Measurements from ENCODE around the gene SFXN4. TPM values are rescaled to one million over a fixed set of nuclear protein-coding genes. Genes with fewer than 3 reads are reported as not detected.

The SFXN4 gene
- total RNA-seq, 1 donor from 2014 or later = 16.7 TPM

GRCh38 chr10:119103903-119104653, 61.4 kb downstream of the SFXN4 start, which contains the start of gene DENND10:
DENND10 (plus strand) TSS chr10:119104113; CDS start chr10:119104143, 30 bp downstream.
- Mint-ChIP-seq H3K9me3 (ENCODE audit: unreplicated experiment) (no peaks in the 10 kb centered on the region), H3K27ac (ENCODE audit: unreplicated experiment) (no peak within 1 kb of the TSS), H3K27me3 (ENCODE audit: low read depth, unreplicated experiment) (peaks cover 2% of the 10 kb centered on the region), H3K36me3 (ENCODE audit: low read depth, unreplicated experiment) (peaks cover 4% of the 10 kb centered on the region), H3K4me3 (ENCODE audit: unreplicated experiment) (peak within 1 kb of the TSS; percentile 87), H3K4me1 (ENCODE audit: low read depth, unreplicated experiment) (peaks cover 4% of the 10 kb centered on the region)
- Histone ChIP-seq H3K27me3 (ENCODE audit: insufficient read depth, low read length) (no peaks in the 10 kb centered on the region), H2AFZ (ENCODE audit: low read depth, low read length) (peak within 1 kb of the TSS; percentile 88), H3K4me1 (ENCODE audit: insufficient read depth, low read length) (peaks cover 7% of the 10 kb centered on the region), H3K4me2 (ENCODE audit: low read length) (peak within 1 kb of the TSS; percentile 92), H4K20me1 (ENCODE audit: insufficient read depth, low read length) (peaks cover 22% of the 10 kb centered on the region), H3K79me2 (ENCODE audit: insufficient read depth, low read length) (peaks cover 20% of the 10 kb centered on the region), H3K9ac (ENCODE audit: low read length) (peak within 1 kb of the TSS; percentile 87), H3K9me3 (ENCODE audit: insufficient read depth, low read depth, low read length) (no peaks in the 10 kb centered on the region), H3K4me3 (ENCODE audit: insufficient read depth, low read depth, low read length) (peak within 1 kb of the TSS; percentile 82), H3K27ac (ENCODE audit: low read depth, low read length) (peak within 1 kb of the TSS; percentile 40), H3K36me3 (ENCODE audit: insufficient read depth, low read length) (peaks cover 2% of the 10 kb centered on the region)
- DNase-seq (ENCODE audit: low read depth) = peak; percentile 50
- no peak for TF ChIP-seq EZH2 (IDR thresholded peaks at IDR 0.05; ENCODE audit: insufficient read depth, low read length)
- no peak for TF ChIP-seq CTCF (IDR thresholded peaks at IDR 0.05; ENCODE audit: insufficient read depth, low read depth, low read length)
- FAIRE-seq = no peak

- Mint-ChIP-seq H3K27me3 (ENCODE audit: low read depth, unreplicated experiment) (peaks cover 2% of the 10 kb centered on the region), H3K4me3 (ENCODE audit: unreplicated experiment) (peak overlapping the region; percentile 81), H3K36me3 (ENCODE audit: low read depth, unreplicated experiment) (peaks cover 2% of the 10 kb centered on the region), H3K27ac (ENCODE audit: unreplicated experiment) (no peak overlapping the region), H3K4me1 (ENCODE audit: low read depth, unreplicated experiment) (peaks cover 4% of the 10 kb centered on the region), H3K9me3 (ENCODE audit: unreplicated experiment) (no peaks in the 10 kb centered on the region)
- H3K27me3 ChIP-seq (ENCODE audit: insufficient read depth, low read length) = no peaks in the 10 kb centered on the region
- H3K27ac ChIP-seq (ENCODE audit: low read depth, low read length) = no peak overlapping the region
- FAIRE-seq (no peak), DNase-seq (ENCODE audit: low read depth) (no peak)
- H3K36me3 ChIP-seq (ENCODE audit: insufficient read depth, low read length) = peaks cover 2% of the 10 kb centered on the region
- H3K9ac ChIP-seq (ENCODE audit: low read length) = no peak overlapping the region
- peaks cover 7% of the 10 kb centered on the region for H3K4me1 ChIP-seq (ENCODE audit: insufficient read depth, low read length)
- no peak overlapping the region for H3K4me3 ChIP-seq (ENCODE audit: insufficient read depth, low read depth, low read length)
- peaks cover 20% of the 10 kb centered on the region for H3K79me2 ChIP-seq (ENCODE audit: insufficient read depth, low read length)
- no peak for TF ChIP-seq CTCF (IDR thresholded peaks at IDR 0.05; ENCODE audit: insufficient read depth, low read depth, low read length)
- TF ChIP-seq EZH2 (IDR thresholded peaks at IDR 0.05; ENCODE audit: insufficient read depth, low read length) = no peak
- H3K9me3 ChIP-seq (ENCODE audit: insufficient read depth, low read depth, low read length) = no peaks in the 10 kb centered on the region
- H2AFZ ChIP-seq (ENCODE audit: low read depth, low read length) = peak overlapping the region; percentile 69
- peaks cover 22% of the 10 kb centered on the region for H4K20me1 ChIP-seq (ENCODE audit: insufficient read depth, low read length)
- H3K4me2 ChIP-seq (ENCODE audit: low read length) = peak overlapping the region; percentile 54
Observed at GRCh38 chr10:119103241-119103902, 62.1 kb downstream of the SFXN4 start.
